DOHH2 (cell line): Measurements from ENCODE around the gene CREBBP.

Source experiments
- EZH2phosphoT487 ChIP-seq: fragments of 200-600 bp; sonication (generic); IDR thresholded peaks from 2 replicates; pipeline ENCODE4 v1.6.1; 2017; ENCODE audit warnings: borderline replicate concordance, mild to moderate bottlenecking, antibody characterized with exemption, low read length, moderate library complexity, mixed read lengths
- TF ChIP-seq, protein P1 (sequence below): fragments of 200-600 bp; sonication (generic); IDR thresholded peaks from one replicate; pipeline ENCODE4 v1.5.1; 2014; ENCODE audit warnings: antibody characterized with exemption, mild to moderate bottlenecking, low read depth, low read length; ENCODE audit not compliant: poor library complexity, severe bottlenecking

DNA sequence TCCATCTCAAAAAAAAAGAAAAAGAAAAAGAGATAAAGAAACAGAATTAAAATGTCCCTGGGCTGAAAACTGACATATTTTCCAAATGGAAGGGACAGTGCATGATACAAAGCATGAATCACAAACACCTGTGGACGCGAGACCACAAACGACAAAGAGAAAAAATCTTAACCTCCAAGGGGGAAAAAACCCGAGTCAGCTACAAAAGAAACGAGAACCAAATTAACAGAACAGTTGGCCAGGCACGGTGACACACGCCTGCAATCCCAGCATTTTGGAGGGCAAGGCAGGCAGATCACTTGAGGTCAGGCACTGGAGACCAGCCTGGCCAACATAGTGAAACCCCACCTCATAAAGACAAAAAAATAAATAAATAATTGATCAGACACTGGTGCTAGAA is 165.1 kb downstream of the CREBBP start:
- TF ChIP-seq, protein P1, sequence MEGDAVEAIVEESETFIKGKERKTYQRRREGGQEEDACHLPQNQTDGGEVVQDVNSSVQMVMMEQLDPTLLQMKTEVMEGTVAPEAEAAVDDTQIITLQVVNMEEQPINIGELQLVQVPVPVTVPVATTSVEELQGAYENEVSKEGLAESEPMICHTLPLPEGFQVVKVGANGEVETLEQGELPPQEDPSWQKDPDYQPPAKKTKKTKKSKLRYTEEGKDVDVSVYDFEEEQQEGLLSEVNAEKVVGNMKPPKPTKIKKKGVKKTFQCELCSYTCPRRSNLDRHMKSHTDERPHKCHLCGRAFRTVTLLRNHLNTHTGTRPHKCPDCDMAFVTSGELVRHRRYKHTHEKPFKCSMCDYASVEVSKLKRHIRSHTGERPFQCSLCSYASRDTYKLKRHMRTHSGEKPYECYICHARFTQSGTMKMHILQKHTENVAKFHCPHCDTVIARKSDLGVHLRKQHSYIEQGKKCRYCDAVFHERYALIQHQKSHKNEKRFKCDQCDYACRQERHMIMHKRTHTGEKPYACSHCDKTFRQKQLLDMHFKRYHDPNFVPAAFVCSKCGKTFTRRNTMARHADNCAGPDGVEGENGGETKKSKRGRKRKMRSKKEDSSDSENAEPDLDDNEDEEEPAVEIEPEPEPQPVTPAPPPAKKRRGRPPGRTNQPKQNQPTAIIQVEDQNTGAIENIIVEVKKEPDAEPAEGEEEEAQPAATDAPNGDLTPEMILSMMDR: no peak
- no peak for TF ChIP-seq EZH2phosphoT487
